Ecto neural progenitor cell (in vitro differentiated cells): ENCODE data around the gene SPATS2L.
A peak's percentile ranks its signal among the peaks of the same experiment; 100 is the strongest.

Experiments
- DNase-seq: peaks from one replicate; pipeline ENCODE4 v3.0.0-alpha.2; 2018; ENCODE audit warnings: low spot score

Gene SPATS2L, protein sequence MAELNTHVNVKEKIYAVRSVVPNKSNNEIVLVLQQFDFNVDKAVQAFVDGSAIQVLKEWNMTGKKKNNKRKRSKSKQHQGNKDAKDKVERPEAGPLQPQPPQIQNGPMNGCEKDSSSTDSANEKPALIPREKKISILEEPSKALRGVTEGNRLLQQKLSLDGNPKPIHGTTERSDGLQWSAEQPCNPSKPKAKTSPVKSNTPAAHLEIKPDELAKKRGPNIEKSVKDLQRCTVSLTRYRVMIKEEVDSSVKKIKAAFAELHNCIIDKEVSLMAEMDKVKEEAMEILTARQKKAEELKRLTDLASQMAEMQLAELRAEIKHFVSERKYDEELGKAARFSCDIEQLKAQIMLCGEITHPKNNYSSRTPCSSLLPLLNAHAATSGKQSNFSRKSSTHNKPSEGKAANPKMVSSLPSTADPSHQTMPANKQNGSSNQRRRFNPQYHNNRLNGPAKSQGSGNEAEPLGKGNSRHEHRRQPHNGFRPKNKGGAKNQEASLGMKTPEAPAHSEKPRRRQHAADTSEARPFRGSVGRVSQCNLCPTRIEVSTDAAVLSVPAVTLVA

DNA sequence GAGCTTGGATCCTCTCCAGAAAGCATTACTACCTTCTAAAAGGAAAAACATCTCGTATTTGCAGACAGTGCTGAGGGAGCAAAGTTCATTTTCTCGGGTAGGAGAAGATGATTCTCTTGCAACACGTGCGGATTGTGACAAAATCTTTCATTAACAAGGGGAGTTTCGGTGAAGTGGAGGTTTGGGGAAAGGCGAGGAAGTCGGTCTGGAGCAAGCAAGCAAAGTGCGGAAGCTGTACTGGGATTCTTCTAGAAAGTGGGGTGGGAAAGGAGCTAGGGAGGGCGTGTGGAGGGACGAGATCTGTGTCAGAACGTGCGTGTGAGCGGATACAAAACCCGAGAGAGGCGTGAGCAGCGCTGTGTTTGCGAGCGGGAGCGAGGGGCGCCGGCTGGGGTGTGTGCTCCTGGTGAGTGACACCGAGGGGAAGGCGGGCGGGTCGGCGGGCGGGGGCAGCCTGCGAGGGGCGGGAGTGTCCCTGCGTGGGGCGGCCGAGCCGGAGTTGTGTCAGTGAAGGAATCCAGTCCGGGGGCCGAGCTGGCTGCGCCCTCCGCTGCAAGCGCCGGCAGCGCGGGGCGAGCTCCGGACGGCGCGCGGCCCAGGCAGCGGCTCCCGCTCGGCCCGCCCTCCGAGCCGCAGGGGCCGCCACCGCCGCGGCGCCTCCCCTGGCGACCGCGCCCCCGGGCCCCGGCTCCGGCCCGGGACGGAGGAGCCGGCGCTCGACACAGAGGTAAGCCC is at the start of gene SPATS2L:
SPATS2L (plus strand) TSS at position 498 of the 735 bp plus-strand sequence. CDS start 82,552 bp downstream, outside the sequence.
- peak; percentile 78 for DNase-seq

DNA sequence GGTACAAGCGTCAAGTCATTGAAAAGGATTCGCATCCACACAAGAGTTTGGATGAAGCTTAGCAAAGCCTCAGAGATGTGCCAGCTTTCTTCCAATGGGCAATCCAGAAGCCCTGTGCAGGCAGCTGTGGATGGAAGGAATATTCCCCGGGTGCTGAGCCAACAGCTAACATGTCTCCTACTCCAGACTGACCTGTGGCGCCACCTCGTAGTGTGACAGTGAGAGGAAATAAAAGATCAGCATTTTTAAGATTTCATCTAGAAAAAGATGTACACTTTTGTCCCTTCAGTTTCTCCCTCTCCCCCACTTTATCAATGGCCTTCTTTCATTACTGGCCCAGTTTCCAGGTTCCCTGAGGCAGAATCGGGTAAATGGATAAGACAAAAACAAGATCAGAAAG is 48.9 kb upstream of the SPATS2L start:
- no peak for DNase-seq

DNA sequence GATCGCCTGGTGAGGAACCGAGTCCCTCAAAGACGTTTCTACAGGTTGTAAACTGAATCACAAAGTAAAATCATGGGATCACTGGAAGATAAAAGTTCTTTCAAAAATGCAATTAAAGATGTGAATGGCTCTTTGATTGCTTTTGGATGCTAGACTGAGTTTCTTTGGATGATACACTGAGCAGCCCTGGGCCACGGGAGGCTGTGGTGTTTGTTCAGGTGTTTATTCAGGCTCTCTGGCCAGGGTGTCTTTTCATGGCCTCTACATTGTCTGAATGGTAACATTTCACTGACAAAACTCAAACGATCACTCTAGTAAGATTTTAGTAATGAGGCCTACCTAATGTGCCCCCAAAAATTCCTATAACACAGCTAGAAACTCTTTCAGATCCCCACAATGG is 48.4 kb upstream of the SPATS2L start:
- DNase-seq: no peak

DNA sequence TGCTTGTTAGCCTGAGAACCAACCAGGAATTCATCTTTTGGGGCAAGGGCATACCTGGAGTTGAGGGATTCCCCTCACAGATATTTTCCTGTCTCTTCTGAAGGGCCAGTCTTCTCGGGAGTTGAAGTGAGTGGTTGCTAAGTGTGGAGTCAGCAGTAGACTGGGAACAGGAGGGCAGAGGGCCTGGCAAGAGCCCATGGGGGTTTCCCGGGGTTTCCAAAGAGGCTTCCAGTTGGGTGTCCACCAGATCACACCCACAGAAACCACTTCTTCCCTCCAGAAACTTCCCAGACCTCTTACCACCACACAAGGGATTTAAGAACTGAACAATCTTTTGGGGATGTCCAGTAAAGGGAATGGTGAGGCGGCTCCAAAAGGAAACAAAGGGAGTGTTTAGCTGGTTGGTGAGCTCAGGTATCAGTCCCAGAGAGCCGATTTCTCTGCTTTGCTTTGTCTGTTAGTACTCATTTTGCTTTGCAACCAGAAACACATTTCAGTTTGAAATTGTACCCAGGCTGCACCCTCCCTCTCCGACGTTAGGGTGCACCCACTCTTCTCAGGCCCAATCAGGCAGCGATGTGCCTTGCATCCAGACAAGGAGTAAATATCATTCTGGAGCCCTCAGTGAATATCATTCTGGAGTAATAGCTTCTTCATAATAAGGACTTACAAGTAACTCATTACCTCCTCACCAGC is 47.5 kb upstream of the SPATS2L start:
- no peak for DNase-seq

DNA sequence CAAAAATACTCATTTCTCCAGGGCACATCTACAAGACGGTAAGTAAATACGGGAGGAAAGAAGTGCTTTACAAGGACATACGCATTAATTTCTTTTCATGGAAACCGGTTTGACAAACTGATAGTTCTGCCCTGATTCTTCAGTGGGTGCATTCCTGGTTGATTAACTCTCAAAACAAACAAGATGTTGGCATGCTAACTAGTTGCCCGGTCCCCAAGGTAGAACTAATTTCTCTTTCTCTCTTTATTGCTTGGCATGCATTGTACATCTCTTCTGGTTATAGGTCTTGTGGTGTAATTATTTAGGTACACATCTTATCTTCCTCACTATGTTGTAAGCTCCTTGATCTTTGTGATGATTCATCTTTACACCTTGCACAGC is 46.9 kb upstream of the SPATS2L start:
- no peak for DNase-seq

DNA sequence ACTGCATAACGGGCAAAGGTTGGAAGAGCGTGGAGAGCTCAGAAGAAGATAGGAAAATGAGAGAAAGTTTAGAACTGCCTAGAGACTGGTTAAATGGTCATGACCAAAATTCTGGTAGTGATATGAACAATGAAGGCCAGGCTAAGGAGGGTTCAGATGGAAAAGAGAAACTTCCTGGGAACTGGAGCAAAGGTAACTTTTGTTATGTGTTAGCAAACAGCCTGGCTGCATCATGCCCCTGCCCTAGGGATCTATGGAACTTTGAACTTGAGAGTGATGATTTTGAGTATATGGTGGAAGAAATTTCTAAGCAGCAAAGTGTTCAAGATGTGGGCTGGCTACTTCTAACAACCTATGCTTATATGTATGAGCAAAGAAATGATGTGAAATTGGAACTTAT is 44.4 kb upstream of the SPATS2L start:
- no peak for DNase-seq

DNA sequence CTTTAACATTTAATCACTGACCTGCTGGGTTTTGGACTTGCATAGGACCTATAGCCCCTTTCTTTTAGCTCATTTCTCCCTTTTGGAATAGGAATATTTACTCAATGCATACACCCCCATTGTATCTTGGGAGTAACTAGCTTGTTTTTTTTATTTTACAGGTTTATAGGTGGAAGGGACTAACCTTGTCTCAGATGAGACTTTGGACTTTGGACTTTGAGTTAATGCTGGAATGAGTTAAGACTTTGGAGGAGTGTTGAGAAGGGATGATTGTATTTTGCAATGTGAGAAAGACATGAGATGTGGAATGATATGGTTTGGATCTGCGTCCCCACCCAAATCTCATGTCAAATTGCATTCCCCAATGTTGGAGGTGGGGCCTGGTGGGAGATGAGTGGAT is 43.2 kb upstream of the SPATS2L start:
- DNase-seq: no peak

DNA sequence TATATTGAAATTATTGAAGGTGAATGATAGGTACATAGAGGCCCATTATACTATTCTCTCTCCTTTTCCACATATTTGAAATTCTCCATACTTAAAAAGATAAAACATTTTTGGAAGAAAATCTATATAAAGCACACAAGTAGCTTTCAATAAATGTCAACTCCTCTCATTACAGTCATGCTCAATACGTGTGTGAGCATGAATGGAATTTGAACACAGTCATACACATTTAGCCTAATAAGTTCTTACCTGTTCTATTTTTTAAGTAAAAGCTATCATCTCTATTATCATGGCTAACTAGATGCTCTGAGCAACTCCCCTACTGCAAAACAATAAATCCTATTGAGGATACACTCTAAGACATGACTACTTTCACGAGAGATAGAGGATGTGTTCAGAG is 41.9 kb upstream of the SPATS2L start:
- no peak for DNase-seq

DNA sequence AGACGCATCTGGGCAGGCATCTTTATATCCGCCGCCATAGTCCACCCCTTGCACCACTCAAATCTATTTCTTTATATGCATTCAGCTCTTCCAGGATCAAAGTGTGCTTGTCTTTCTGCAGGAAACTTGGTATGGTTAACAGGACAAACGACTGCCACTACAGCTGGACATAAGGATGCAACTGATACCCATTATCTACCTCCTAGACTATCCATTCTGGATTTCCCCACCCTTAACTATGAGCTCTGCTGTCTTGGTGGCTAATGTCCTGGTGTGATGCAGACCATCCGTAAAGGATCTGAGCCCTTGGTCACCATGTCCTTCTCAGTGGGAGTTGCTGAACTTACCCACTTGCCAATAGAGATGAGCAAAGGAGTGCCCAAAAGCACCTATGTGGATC is 40.1 kb upstream of the SPATS2L start:
- no peak for DNase-seq

DNA sequence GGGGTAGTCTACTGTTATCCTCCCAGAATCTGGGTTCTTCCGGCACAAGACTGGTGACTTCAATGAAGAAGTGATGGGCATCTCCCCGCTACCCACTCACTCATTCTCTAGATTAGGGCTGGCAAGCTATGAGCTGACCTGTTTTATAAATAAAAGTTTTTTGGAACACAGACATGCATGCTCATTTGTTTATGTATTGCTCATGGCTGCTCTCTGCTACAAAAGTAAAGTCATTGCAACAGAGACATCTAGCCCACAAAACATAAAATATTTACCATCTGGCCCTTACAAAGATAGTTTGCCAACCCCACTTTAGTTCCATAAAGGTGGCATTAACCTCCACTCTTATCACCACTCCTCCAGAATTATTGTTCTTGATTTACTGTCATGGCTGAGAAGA is 39.1 kb upstream of the SPATS2L start:
- DNase-seq: no peak

DNA sequence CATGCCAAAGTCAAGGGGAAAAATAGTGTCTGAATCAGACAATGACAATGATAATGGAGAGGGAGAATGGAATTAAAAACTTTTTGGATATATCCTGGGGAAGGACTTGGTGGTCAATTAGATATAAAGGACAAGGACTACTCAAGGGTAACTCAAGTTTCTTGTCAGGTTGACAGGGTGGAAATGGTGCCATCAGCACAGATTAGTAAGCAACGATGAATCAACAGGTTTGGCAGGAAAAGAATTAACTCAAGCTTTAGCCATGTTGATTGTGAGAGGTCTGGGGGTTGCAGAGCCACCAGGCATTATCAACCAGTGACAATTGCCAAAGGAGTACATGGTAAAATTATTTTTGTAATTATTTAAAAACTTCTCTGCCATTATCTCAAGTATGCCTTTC is 35.8 kb upstream of the SPATS2L start:
- DNase-seq: no peak

DNA sequence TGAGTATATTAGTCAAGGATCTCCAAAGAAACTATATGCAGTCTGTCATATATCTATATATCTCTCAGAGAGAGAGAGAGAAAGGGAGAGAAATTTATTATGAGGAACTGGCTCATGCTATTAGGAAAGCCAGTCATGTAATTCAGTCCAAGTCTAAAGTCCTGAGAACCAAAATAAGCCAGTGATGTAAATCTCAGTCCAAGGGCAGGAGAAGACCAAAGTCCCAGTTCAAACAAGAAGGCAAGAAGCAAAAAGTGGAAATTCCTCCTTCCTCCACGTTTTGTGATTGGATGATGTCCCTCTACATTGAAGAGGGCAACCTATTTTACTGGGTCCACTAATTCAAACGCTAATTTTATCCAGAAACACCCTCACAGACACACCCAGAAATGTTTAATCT is 34.2 kb upstream of the SPATS2L start:
- no peak for DNase-seq

DNA sequence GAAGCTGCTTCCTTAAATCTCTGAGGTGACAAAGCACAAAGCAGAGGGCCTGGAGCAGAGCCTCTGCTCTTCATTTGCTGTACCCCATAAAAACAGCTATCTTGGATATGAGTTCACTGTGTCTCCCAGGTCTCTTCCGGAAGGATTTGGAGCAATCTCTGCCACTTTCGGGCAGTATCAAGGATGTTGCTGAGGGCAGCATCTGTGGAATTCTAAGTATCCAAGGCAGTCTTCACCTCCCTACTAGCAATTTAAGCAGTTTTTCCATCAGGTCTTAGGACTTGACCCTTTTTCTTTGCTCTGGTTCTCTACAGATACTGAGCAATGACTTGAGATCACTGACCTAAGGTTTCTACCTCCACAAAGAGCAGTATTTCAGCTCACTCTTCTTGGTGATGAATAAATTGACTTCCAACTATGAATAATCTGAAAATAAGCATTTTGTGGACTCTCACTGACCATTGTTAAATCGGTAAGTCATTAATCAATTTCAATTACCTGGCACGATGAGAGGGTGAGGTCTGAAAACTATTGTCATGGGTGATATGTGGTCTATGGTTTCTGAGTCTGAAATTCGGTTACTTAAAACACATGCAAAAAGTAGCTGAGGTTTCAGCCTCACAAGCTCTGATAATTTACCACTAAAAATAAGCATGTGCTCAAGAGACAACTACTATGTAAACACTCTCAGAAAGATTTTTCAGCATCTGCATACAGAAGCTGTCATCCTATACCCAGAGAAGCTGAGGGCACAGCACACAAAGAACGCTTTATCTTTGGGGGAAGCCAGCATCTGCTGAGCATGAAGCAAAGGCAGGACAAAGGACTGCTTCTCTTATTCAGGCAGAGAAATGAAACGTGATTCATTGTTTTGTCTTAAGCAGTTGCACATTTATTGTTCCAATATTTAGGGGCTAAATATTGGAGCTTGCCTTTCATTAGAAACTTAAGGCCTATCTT is 32.1 kb upstream of the SPATS2L start:
- DNase-seq: no peak

DNA sequence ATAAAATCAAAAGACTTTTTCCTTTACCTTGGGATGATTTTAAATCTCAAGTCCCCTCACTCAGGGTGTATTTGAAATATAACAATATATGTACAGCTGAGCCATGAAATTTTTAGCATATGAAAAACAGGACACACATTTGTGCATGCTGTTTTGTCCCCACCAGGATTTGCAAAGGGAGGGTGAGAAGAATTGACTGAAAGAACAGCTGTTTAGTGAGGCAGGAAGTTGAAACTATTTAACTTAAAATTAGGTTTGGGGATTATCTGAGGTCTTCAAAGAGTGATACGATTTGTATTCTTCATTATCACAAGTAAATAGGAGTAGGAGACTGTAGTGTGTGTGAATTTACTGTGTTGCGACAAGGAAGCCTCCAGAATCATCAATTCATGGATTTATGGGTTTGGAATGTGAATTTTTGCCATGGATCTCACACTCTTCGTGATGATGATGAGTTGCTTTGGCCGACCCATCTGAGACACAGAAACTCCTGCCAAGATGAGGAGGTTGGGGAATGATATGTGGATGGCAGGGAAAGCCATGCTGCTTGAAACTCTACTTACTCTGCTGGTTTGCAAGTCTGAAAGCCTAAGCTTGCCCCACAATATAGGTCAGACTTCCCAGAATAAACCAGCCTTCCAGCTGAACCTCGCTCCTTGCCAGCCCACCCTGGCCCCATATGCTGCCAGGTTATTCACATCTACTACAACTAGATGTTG is 31.0 kb upstream of the SPATS2L start:
- DNase-seq: no peak

DNA sequence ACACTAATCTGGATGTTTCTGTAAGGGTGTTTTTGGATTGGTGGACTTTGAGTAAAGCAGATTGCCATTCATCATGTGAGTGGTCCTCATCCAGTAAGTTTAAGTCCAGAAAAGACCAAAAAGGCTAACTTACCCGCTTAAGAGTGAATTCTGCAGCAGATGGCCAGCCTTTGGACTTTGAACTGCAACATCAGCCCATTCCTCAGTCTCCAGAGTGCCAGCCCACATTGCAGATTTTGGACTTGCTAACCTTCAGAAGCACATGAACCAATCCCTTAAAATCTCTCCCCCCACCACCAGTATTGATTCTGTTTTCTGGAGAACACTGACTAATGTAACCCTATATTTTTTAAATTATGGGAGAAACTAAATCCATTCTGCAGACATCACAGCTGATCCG is 30.0 kb upstream of the SPATS2L start:
- no peak for DNase-seq

DNA sequence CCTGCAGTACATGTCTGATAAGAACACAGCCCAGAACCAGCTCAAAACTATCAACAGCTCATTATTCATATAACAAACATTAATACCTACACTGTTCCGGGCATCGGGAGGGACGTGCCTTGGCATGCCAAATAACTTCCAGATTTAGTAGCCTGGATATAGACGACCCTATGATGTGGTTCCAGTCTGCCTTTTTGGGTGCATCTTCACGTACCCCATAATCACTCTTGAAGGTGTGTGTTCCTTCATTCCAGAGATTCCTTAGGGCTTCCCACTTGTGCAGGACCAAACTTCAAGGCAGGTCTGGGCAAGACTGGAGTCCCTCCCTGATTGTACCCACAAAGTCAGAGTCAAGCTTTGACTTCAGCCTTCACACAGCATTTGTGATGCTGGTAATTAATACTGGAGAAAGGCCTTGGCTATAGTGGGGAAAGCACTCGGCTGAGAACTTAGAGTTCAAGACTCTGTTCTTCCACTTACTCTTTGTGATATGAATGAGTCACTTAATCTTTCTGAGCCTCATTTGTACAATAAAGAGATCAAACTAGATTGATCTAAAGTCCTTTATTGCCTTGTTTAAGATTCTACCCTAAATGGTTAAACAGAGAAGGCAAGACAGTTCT is 27.7 kb upstream of the SPATS2L start:
- no peak for DNase-seq

DNA sequence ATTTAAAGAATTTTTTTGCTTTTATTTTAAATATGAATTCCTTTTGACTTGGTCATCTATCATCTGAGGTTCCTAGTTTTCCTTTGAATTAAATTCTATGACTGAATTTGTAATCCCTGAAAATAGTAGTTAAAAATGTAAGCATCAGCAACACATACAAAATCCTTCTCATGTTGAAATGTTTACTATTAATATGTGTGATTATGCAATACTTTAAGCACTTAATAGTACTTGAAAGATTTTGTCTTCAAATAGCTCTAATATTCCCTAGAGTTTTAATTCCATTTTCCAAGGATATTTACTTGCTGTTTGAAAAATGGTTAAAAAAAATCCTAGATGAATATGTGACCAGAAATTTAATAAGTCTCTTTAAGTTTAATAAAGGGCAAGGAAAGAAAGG is 26.6 kb upstream of the SPATS2L start:
- DNase-seq: no peak

DNA sequence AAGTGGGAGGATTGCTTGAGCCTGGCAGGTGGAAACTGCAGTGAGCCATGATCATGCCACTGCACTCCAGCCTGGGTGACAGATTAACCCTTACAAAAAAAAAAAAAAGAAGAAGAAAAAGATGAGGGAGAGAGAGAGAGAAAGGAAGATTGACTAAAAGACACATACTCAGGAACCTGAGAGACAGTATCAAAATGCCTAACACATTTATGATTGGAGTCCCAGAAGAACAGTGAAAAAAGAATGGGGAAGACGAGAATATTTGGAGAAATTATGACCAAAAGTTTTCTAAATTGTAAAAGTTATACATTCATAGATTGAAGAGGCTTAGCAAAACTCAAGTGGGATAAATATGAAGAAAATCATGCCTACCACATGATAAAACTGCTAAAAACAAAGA is 19.9 kb upstream of the SPATS2L start:
- DNase-seq: no peak

DNA sequence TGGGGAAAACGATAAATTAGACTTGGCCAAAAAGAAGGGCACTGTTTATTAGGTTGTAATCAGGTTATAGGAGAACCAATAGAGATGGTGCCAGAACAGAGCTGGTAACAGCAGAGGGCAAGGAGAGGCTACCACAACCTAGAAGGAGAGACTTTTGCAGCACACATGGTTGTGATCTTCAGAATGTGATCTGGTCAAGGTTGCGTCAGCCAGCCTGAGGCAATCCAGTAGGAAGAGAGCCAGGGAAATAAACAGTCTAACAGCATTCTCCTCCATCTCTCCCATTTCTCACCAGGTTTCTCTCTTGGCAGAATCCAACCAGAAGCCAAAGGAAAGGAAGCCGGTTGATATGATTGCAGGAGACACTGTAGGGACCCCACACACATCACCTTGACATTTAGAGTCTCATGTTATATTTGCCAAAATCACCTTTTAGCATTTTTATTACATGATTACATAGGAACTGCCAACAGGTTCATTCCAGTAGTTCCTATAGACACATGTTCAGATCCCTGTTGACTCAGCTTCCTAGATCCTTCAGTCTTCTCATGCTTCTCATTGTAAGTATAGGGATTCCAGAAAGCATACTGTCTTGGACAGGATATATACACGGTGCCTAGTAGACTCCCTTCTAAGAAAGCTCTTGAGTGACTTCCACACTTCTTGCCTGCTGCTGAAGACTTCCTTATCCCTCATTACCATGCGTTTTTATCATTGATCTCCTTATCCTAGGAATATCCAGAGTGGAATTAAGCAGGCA is 17.6 kb upstream of the SPATS2L start:
- no peak for DNase-seq

DNA sequence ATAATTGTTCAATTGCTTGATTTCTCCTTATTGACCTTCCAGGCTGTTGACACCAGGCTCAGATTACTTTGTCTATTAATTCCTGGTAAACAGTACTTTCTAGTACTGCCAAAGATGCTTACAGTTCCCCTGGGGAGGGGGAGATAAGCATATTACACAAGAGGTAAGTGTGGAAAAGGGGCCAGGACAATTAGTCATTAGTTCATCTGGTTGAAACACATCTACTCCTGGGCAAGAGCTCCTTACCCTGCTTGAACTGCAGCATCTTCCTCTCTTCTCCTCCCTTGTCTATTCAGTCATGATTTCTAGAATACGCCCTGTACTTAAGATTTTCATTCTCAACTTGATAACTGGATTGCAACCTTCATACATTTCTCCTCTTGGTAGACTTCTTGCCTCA is 10.4 kb upstream of the SPATS2L start:
- DNase-seq: no peak
